Measurements from ENCODE around the gene NELL1. TPM values are rescaled to one million over a fixed set of nuclear protein-coding genes. Genes with fewer than 3 reads are reported as not detected.

Gene NELL1
- total RNA-seq, 1 experiment from 2014 or later, result 0.22 TPM

GRCh38 chr11:20739107-20739506 is 69.7 kb downstream of the NELL1 start:
- no peaks in the 10 kb centered on the region for H3K36me3 Mint-ChIP-seq (ENCODE audit: insufficient read depth in 1 of 3, low read depth in 3 of 3)
- no peak overlapping the region for H3T11ph ChIP-seq (ENCODE audit: low read length)
- no peak overlapping the region for H4K5ac ChIP-seq (ENCODE audit: insufficient read length, low read depth, low read length)

More at GRCh38 chr11:20739107-20739506, 69.7 kb downstream of the NELL1 start:
- Histone ChIP-seq H2BK20ac (ENCODE audit: low read depth, low read length, poor library complexity, severe bottlenecking) (no peak overlapping the region), H2BK120ac (ENCODE audit: low read depth, low read length, poor library complexity, severe bottlenecking) (no peak overlapping the region), H3K4me2 (ENCODE audit: insufficient read depth, insufficient read length, low read length) (no peak overlapping the region), H3K23ac (ENCODE audit: insufficient read length, low read depth, low read length) (no peak overlapping the region), H3K79me2 (ENCODE audit: insufficient read depth, low read length) (no peaks in the 10 kb centered on the region), H2BK15ac (ENCODE audit: low read depth, low read length) (no peak overlapping the region), H3K23me2 (ENCODE audit: insufficient read length, low read depth, low read length, poor library complexity, severe bottlenecking) (no peaks in the 10 kb centered on the region), H3K56ac (ENCODE audit: insufficient read length, low read depth, low read length) (no peak overlapping the region), H4K91ac (ENCODE audit: insufficient read length, low read depth, low read length) (no peak overlapping the region), H2BK12ac (ENCODE audit: insufficient read length, low read depth, low read length) (no peak overlapping the region), H3K4ac (ENCODE audit: low read depth, low read length) (no peak overlapping the region), H2AK5ac (ENCODE audit: insufficient read length, low read length) (no peak overlapping the region), H3K18ac (ENCODE audit: insufficient read length, low read depth, low read length) (no peak overlapping the region), H3K9ac (ENCODE audit: extremely low read depth, insufficient read length, low read length) (no peak overlapping the region), H3K27me3 (ENCODE audit: insufficient read depth, low read length) (no peaks in the 10 kb centered on the region), H2AFZ (ENCODE audit: low read length) (no peak overlapping the region), H4K20me1 (ENCODE audit: control insufficient read depth, insufficient read depth, insufficient read length) (no peaks in the 10 kb centered on the region), H3K4me1 (ENCODE audit: insufficient read depth, low read length) (peaks cover 9% of the 10 kb centered on the region), H3K14ac (ENCODE audit: insufficient read depth, low read length) (no peak overlapping the region), H3K79me1 (ENCODE audit: insufficient read depth, low read depth, low read length, poor library complexity, severe bottlenecking) (no peaks in the 10 kb centered on the region), H3K27ac (ENCODE audit: insufficient read length, low read depth, low read length) (no peak overlapping the region), H4K8ac (replicated peaks; ENCODE audit: insufficient read length, low read depth, low read length) (no peak overlapping the region), H3K9me3 (ENCODE audit: control insufficient read depth, low read depth, low read length) (no peaks in the 10 kb centered on the region), H2BK5ac (ENCODE audit: insufficient read length, low read length) (no peak overlapping the region)
- Mint-ChIP-seq H3K27me3 (ENCODE audit: low read depth) (no peaks in the 10 kb centered on the region), H3K27ac (no peak overlapping the region), H3K4me3 (no peak overlapping the region), H3K4me1 (peaks cover 17 to 20% of the 10 kb centered on the region in 2 experiments), H3K9me3 (no peaks in the 10 kb centered on the region)
- TF ChIP-seq, protein P1, sequence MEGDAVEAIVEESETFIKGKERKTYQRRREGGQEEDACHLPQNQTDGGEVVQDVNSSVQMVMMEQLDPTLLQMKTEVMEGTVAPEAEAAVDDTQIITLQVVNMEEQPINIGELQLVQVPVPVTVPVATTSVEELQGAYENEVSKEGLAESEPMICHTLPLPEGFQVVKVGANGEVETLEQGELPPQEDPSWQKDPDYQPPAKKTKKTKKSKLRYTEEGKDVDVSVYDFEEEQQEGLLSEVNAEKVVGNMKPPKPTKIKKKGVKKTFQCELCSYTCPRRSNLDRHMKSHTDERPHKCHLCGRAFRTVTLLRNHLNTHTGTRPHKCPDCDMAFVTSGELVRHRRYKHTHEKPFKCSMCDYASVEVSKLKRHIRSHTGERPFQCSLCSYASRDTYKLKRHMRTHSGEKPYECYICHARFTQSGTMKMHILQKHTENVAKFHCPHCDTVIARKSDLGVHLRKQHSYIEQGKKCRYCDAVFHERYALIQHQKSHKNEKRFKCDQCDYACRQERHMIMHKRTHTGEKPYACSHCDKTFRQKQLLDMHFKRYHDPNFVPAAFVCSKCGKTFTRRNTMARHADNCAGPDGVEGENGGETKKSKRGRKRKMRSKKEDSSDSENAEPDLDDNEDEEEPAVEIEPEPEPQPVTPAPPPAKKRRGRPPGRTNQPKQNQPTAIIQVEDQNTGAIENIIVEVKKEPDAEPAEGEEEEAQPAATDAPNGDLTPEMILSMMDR (conservative IDR thresholded peaks at IDR 0.05), result no peak
- DNase-seq, result no peak
- no CpG with 5 or more reads among the region's 8 CpGs for WGBS (ENCODE audit: extremely low coverage, insufficient read length, low lambda C conversion rate)

All from H9 (cell line).